ENCODE data around the gene ZNF724. TPM values are rescaled to one million over a fixed set of nuclear protein-coding genes. Genes with fewer than 3 reads are reported as not detected.
A peak's percentile ranks its signal among the peaks of the same experiment; 100 is the strongest.
"Not testable (repeated sequence)": the region's sequence is repeated elsewhere in the genome, so short reads cannot be mapped to it uniquely, and the experiment has no call there.

ZNF724 gene
- total and polyA plus RNA-seq, 7 donors: 0.33 to 2.5 (median 0.97) TPM; not detected in 1

- no peaks in the 10 kb centered on the region for H3K27me3 ChIP-seq
- DNase-seq: no peak
- no peak overlapping the region for H3K27ac ChIP-seq
- TF ChIP-seq POLR2A (IDR thresholded peaks at IDR 0.05) (no peak), POLR2AphosphoS5 (IDR thresholded peaks at IDR 0.05) (no peak), EP300 (IDR thresholded peaks at IDR 0.05) (no peak), CTCF (IDR thresholded peaks at IDR 0.05) (no peak)
- H3K9me3 ChIP-seq: no peaks in the 10 kb centered on the region
- 93 to 96% methylated on average over 1 of the region's 1 CpG for WGBS, 2 donors
- no peak overlapping the region for H3K4me3 ChIP-seq
- H3K36me3 ChIP-seq: no peaks in the 10 kb centered on the region
- intact Hi-C loops (cut with DNase I): no loop called here
- H3K4me1 ChIP-seq: no peaks in the 10 kb centered on the region
These were observed 35.8 kb upstream of the ZNF724 start for GRCh38 chr19:23285948-23286347.

- H3K36me3 ChIP-seq; H3K27me3 ChIP-seq; H3K9me3 ChIP-seq; DNase-seq; intact Hi-C loops (cut with DNase I); H3K4me1 ChIP-seq; H3K27ac ChIP-seq; H3K4me3 ChIP-seq: not testable (repeated sequence)
- 91 to 94% methylated on average over 2 of the region's 2 CpGs for WGBS, 2 donors
These were observed 35.1 kb upstream of the ZNF724 start for GRCh38 chr19:23285326-23285725.

GRCh38 chr19:23283925-23284324, 33.7 kb upstream of the ZNF724 start:
- Histone ChIP-seq H3K4me3 (no peak overlapping the region), H3K4me1 (no peaks in the 10 kb centered on the region), H3K9me3 (no peaks in the 10 kb centered on the region), H3K36me3 (no peaks in the 10 kb centered on the region), H3K27ac (no peak overlapping the region), H3K27me3 (no peaks in the 10 kb centered on the region)
- WGBS, 2 donors: 6 to 28% methylated on average over 6 of the region's 6 CpGs
- TF ChIP-seq CTCF (IDR thresholded peaks at IDR 0.05): peak in 3 of 4 experiments; percentile 35 to 59 (median 47)
- TF ChIP-seq EP300 (IDR thresholded peaks at IDR 0.05): no peak
- intact Hi-C loops (cut with DNase I): no loop called here
- DNase-seq: no peak

GRCh38 chr19:23281663-23282276, 31.6 kb upstream of the ZNF724 start:
- 73 to 92% methylated on average over 4 of the region's 4 CpGs for WGBS, 2 donors
- DNase-seq: no peak
- Histone ChIP-seq H3K4me3 (no peak overlapping the region), H3K36me3 (no peaks in the 10 kb centered on the region), H3K4me1 (no peaks in the 10 kb centered on the region), H3K9me3 (no peaks in the 10 kb centered on the region), H3K27ac (no peak overlapping the region), H3K27me3 (no peaks in the 10 kb centered on the region)
- intact Hi-C loops (cut with DNase I): no loop called here
- TF ChIP-seq CTCF (IDR thresholded peaks at IDR 0.05): no peak
- TF ChIP-seq EP300 (IDR thresholded peaks at IDR 0.05): no peak

GRCh38 chr19:23278118-23278517, 27.9 kb upstream of the ZNF724 start:
- H3K36me3 ChIP-seq, H3K4me3 ChIP-seq, H3K27me3 ChIP-seq, H3K27ac ChIP-seq, H3K9me3 ChIP-seq, DNase-seq, H3K4me1 ChIP-seq: not testable (repeated sequence)
- intact Hi-C loops (cut with DNase I): loop anchor here (10.0 kb wide), 1 partner anchor 757 kb away; no protein-coding TSS in a partner anchor
- WGBS, 2 donors: 16 to 64% methylated on average over 3 of the region's 3 CpGs
